ENCODE data around the gene KLK6.

The KLK6 gene

GRCh38 chr19:51002542-51003311, 33.3 kb upstream of the KLK6 start:
- H2BK120ac ChIP-seq (ENCODE audit: low read depth, low read length) = no peak overlapping the region
- H2AK5ac ChIP-seq (ENCODE audit: low read length, severe bottlenecking) = no peak overlapping the region
- H3K79me1 ChIP-seq (replicated peaks; ENCODE audit: low read length, poor library complexity, severe bottlenecking) = no peaks in the 10 kb centered on the region
- no peak for DNase-seq
- no peaks in the 10 kb centered on the region for H3K36me3 ChIP-seq (ENCODE audit: control insufficient read depth in 1 of 2, insufficient read depth in 2 of 2, low read depth in 1 of 2, low read length in 2 of 2)
- no peaks in the 10 kb centered on the region for H3K4me1 ChIP-seq (ENCODE audit: control insufficient read depth, insufficient read depth, low read depth, low read length)
- no peak overlapping the region for H4K91ac ChIP-seq (ENCODE audit: low read length)
- H3K27ac ChIP-seq (ENCODE audit: low read length, poor library complexity, severe bottlenecking) = no peak overlapping the region
- no peak overlapping the region for H3K18ac ChIP-seq (ENCODE audit: low read depth in 1 of 2, low read length in 2 of 2)
- H3K9ac ChIP-seq (ENCODE audit: low read length) = no peak overlapping the region
- H2AFZ ChIP-seq (ENCODE audit: low read depth, low read length) = no peak overlapping the region
- H3K4me3 ChIP-seq (ENCODE audit: insufficient read depth in 1 of 2, low read depth in 1 of 2, low read length in 2 of 2) = no peak overlapping the region
- no peak overlapping the region for H2BK12ac ChIP-seq (ENCODE audit: low read length in 2 of 2)
- H3K27me3 ChIP-seq (ENCODE audit: control insufficient read depth in 1 of 2, insufficient read depth in 1 of 2, low read length in 2 of 2) = peaks cover 0 to 49% of the 10 kb centered on the region in 2 experiments
- H3K14ac ChIP-seq (ENCODE audit: low read length in 2 of 2) = no peak overlapping the region
- no peak overlapping the region for H3K4me2 ChIP-seq (ENCODE audit: low read length, poor library complexity, severe bottlenecking)
- H2BK15ac ChIP-seq (ENCODE audit: low read depth, poor library complexity, severe bottlenecking) = no peak overlapping the region
- H4K8ac ChIP-seq (ENCODE audit: low read length) = no peak overlapping the region
- WGBS = 52% methylated on average over 41 of the region's 42 CpGs
- H3K23ac ChIP-seq (ENCODE audit: low read length in 2 of 2) = no peak overlapping the region
- no peak overlapping the region for H2BK5ac ChIP-seq (ENCODE audit: low read depth, low read length, poor library complexity, severe bottlenecking)
- H3K4ac ChIP-seq (ENCODE audit: low read depth in 1 of 2, low read length in 2 of 2) = no peak overlapping the region
- H3K9me3 ChIP-seq (ENCODE audit: control insufficient read depth, low read length) = no peaks in the 10 kb centered on the region

- Histone ChIP-seq H3K9ac (ENCODE audit: low read length) (no peak overlapping the region), H4K8ac (ENCODE audit: low read length) (no peak overlapping the region), H2AFZ (ENCODE audit: low read depth, low read length) (no peak overlapping the region), H3K4ac (ENCODE audit: low read depth in 1 of 2, low read length in 2 of 2) (no peak overlapping the region), H3K27me3 (ENCODE audit: control insufficient read depth in 1 of 2, insufficient read depth in 1 of 2, low read length in 2 of 2) (peaks cover 0 to 48% of the 10 kb centered on the region in 2 experiments), H3K27ac (ENCODE audit: low read length, poor library complexity, severe bottlenecking) (no peak overlapping the region), H4K91ac (ENCODE audit: low read length) (no peak overlapping the region), H3K14ac (ENCODE audit: low read length in 2 of 2) (no peak overlapping the region), H2BK15ac (ENCODE audit: low read depth, poor library complexity, severe bottlenecking) (no peak overlapping the region), H2BK120ac (ENCODE audit: low read depth, low read length) (no peak overlapping the region), H3K79me1 (replicated peaks; ENCODE audit: low read length, poor library complexity, severe bottlenecking) (no peaks in the 10 kb centered on the region), H3K9me3 (ENCODE audit: control insufficient read depth, low read length) (no peaks in the 10 kb centered on the region), H3K4me3 (ENCODE audit: insufficient read depth in 1 of 2, low read depth in 1 of 2, low read length in 2 of 2) (no peak overlapping the region), H3K36me3 (ENCODE audit: control insufficient read depth in 1 of 2, insufficient read depth in 2 of 2, low read depth in 1 of 2, low read length in 2 of 2) (no peaks in the 10 kb centered on the region), H3K4me2 (ENCODE audit: low read length, poor library complexity, severe bottlenecking) (no peak overlapping the region), H3K4me1 (ENCODE audit: control insufficient read depth, insufficient read depth, low read depth, low read length) (no peaks in the 10 kb centered on the region), H3K18ac (ENCODE audit: low read depth in 1 of 2, low read length in 2 of 2) (no peak overlapping the region), H2BK12ac (ENCODE audit: low read length in 2 of 2) (no peak overlapping the region), H2AK5ac (ENCODE audit: low read length, severe bottlenecking) (no peak overlapping the region), H2BK5ac (ENCODE audit: low read depth, low read length, poor library complexity, severe bottlenecking) (no peak overlapping the region), H3K23ac (ENCODE audit: low read length in 2 of 2) (no peak overlapping the region)
- DNase-seq = no peak
- 29% methylated on average over 11 of the region's 12 CpGs for WGBS
These were observed 32.7 kb upstream of the KLK6 start for GRCh38 chr19:51002089-51002532.

GRCh38 chr19:51001515-51001914, 32.1 kb upstream of the KLK6 start, which contains the start of gene KLK8:
TSS of gene KLK8 (minus strand) at chr19:51001604. CDS start at chr19:51001167, 437 bp downstream.
- Histone ChIP-seq H4K8ac (ENCODE audit: low read length) (no peak within 1 kb of the TSS), H2BK15ac (ENCODE audit: low read depth, poor library complexity, severe bottlenecking) (no peak within 1 kb of the TSS), H3K27ac (ENCODE audit: low read length, poor library complexity, severe bottlenecking) (no peak within 1 kb of the TSS), H2BK12ac (ENCODE audit: low read length in 2 of 2) (no peak within 1 kb of the TSS), H3K23ac (ENCODE audit: low read length in 2 of 2) (no peak within 1 kb of the TSS), H3K4me2 (ENCODE audit: low read length, poor library complexity, severe bottlenecking) (no peak within 1 kb of the TSS), H3K18ac (ENCODE audit: low read depth in 1 of 2, low read length in 2 of 2) (no peak within 1 kb of the TSS), H3K9me3 (ENCODE audit: control insufficient read depth, low read length) (no peaks in the 10 kb centered on the region), H3K4me1 (ENCODE audit: control insufficient read depth, insufficient read depth, low read depth, low read length) (no peaks in the 10 kb centered on the region), H2BK5ac (ENCODE audit: low read depth, low read length, poor library complexity, severe bottlenecking) (no peak within 1 kb of the TSS), H3K27me3 (ENCODE audit: control insufficient read depth in 1 of 2, insufficient read depth in 1 of 2, low read length in 2 of 2) (peaks cover 0 to 51% of the 10 kb centered on the region in 2 experiments), H2BK120ac (ENCODE audit: low read depth, low read length) (no peak within 1 kb of the TSS), H3K4me3 (ENCODE audit: insufficient read depth in 1 of 2, low read depth in 1 of 2, low read length in 2 of 2) (no peak within 1 kb of the TSS), H2AFZ (ENCODE audit: low read depth, low read length) (no peak within 1 kb of the TSS), H3K79me1 (replicated peaks; ENCODE audit: low read length, poor library complexity, severe bottlenecking) (no peaks in the 10 kb centered on the region), H3K9ac (ENCODE audit: low read length) (no peak within 1 kb of the TSS), H2AK5ac (ENCODE audit: low read length, severe bottlenecking) (no peak within 1 kb of the TSS), H3K36me3 (ENCODE audit: control insufficient read depth in 1 of 2, insufficient read depth in 2 of 2, low read depth in 1 of 2, low read length in 2 of 2) (no peaks in the 10 kb centered on the region), H3K14ac (ENCODE audit: low read length in 2 of 2) (no peak within 1 kb of the TSS), H3K4ac (ENCODE audit: low read depth in 1 of 2, low read length in 2 of 2) (no peak within 1 kb of the TSS), H4K91ac (ENCODE audit: low read length) (no peak within 1 kb of the TSS)
- 27% methylated on average over 4 of the region's 7 CpGs for WGBS
- no peak for DNase-seq

GRCh38 chr19:51000981-51001380, 31.6 kb upstream of the KLK6 start:
- Histone ChIP-seq H3K18ac (ENCODE audit: low read depth in 1 of 2, low read length in 2 of 2) (no peak overlapping the region), H2BK15ac (ENCODE audit: low read depth, poor library complexity, severe bottlenecking) (no peak overlapping the region), H4K91ac (ENCODE audit: low read length) (no peak overlapping the region), H2BK5ac (ENCODE audit: low read depth, low read length, poor library complexity, severe bottlenecking) (no peak overlapping the region), H3K4me3 (ENCODE audit: insufficient read depth in 1 of 2, low read depth in 1 of 2, low read length in 2 of 2) (no peak overlapping the region), H3K23ac (ENCODE audit: low read length in 2 of 2) (no peak overlapping the region), H3K9ac (ENCODE audit: low read length) (no peak overlapping the region), H3K9me3 (ENCODE audit: control insufficient read depth, low read length) (no peaks in the 10 kb centered on the region), H3K4me2 (ENCODE audit: low read length, poor library complexity, severe bottlenecking) (no peak overlapping the region), H4K8ac (ENCODE audit: low read length) (no peak overlapping the region), H3K36me3 (ENCODE audit: control insufficient read depth in 1 of 2, insufficient read depth in 2 of 2, low read depth in 1 of 2, low read length in 2 of 2) (no peaks in the 10 kb centered on the region), H3K14ac (ENCODE audit: low read length in 2 of 2) (no peak overlapping the region), H2BK120ac (ENCODE audit: low read depth, low read length) (no peak overlapping the region), H2AFZ (ENCODE audit: low read depth, low read length) (no peak overlapping the region), H3K4me1 (ENCODE audit: control insufficient read depth, insufficient read depth, low read depth, low read length) (no peaks in the 10 kb centered on the region), H3K79me1 (replicated peaks; ENCODE audit: low read length, poor library complexity, severe bottlenecking) (no peaks in the 10 kb centered on the region), H3K27me3 (ENCODE audit: control insufficient read depth in 1 of 2, insufficient read depth in 1 of 2, low read length in 2 of 2) (peaks cover 0 to 46% of the 10 kb centered on the region in 2 experiments), H2AK5ac (ENCODE audit: low read length, severe bottlenecking) (no peak overlapping the region), H3K27ac (ENCODE audit: low read length, poor library complexity, severe bottlenecking) (no peak overlapping the region), H3K4ac (ENCODE audit: low read depth in 1 of 2, low read length in 2 of 2) (no peak overlapping the region), H2BK12ac (ENCODE audit: low read length in 2 of 2) (no peak overlapping the region)
- WGBS = 24% methylated on average over 13 of the region's 16 CpGs
- DNase-seq = no peak

Data from mesenchymal stem cell (in vitro differentiated cells and primary cell).